Osteocyte (in vitro differentiated cells): Measurements from ENCODE around the gene DDX10. TPM values are rescaled to one million over a fixed set of nuclear protein-coding genes. Genes with fewer than 3 reads are reported as not detected.

Experiments used
- DNase-seq: peaks from one replicate; pipeline ENCODE4 v3.0.0; 2021; ENCODE audit warnings: mixed read lengths; ENCODE audit not compliant: unreplicated experiment; ENCODE audit errors: extremely low spot score
- H3K27ac Mint-ChIP-seq: one replicate; pipeline ENCODE4 v1.8.0; 2021; ENCODE audit warnings: mild to moderate bottlenecking, mixed read lengths; ENCODE audit not compliant: unreplicated experiment
- H3K27me3 Mint-ChIP-seq: one replicate; pipeline ENCODE4 v1.8.0; 2021; ENCODE audit warnings: mixed read lengths; ENCODE audit not compliant: unreplicated experiment
- H3K36me3 Mint-ChIP-seq: one replicate; pipeline ENCODE4 v1.8.0; 2021; ENCODE audit warnings: mixed read lengths; ENCODE audit not compliant: unreplicated experiment
- H3K4me1 Mint-ChIP-seq: one replicate; pipeline ENCODE4 v1.8.0; 2021; ENCODE audit warnings: mixed read lengths; ENCODE audit not compliant: unreplicated experiment
- H3K4me3 Mint-ChIP-seq: one replicate; pipeline ENCODE4 v1.8.0; 2021; ENCODE audit warnings: mild to moderate bottlenecking, moderate library complexity, mixed read lengths; ENCODE audit not compliant: unreplicated experiment
- H3K9me3 Mint-ChIP-seq: one replicate; pipeline ENCODE4 v1.8.0; 2021; ENCODE audit warnings: mixed read lengths; ENCODE audit not compliant: unreplicated experiment
- CTCF ChIP-seq: fragments of 200-600 bp; sonication (generic); IDR thresholded peaks from 2 replicates; pipeline ENCODE4 v1.5.0; 2021; ENCODE audit warnings: antibody characterized with exemption, mild to moderate bottlenecking, moderate library complexity
- total RNA-seq: library from RNA; stranded (reverse); gene quantifications from 2 replicates; pipeline ENCODE4 v1.2.1, GENCODE V29; 2021

The DDX10 gene
- total RNA-seq, 1 donor from 2014 or later: 34.6 TPM

GRCh38 chr11:108622341-108622740 lies 42.5 kb upstream of the DDX10 start:
- Mint-ChIP-seq H3K27me3 (peaks cover 7% of the 10 kb centered on the region), H3K4me3 (no peak overlapping the region), H3K4me1 (no peaks in the 10 kb centered on the region), H3K36me3 (peaks cover 2% of the 10 kb centered on the region), H3K27ac (no peak overlapping the region), H3K9me3 (peaks cover 4% of the 10 kb centered on the region)
- no peak for TF ChIP-seq CTCF
- DNase-seq: no peak

GRCh38 chr11:108624196-108624925 lies 40.5 kb upstream of the DDX10 start:
- Mint-ChIP-seq H3K4me1 (no peaks in the 10 kb centered on the region), H3K27me3 (peaks cover 7% of the 10 kb centered on the region), H3K4me3 (no peak overlapping the region), H3K9me3 (peaks cover 8% of the 10 kb centered on the region), H3K27ac (no peak overlapping the region), H3K36me3 (peaks cover 2% of the 10 kb centered on the region)
- DNase-seq: no peak
- no peak for TF ChIP-seq CTCF

GRCh38 chr11:108628326-108628725 lies 36.5 kb upstream of the DDX10 start:
- no peak for TF ChIP-seq CTCF
- Mint-ChIP-seq H3K36me3 (peaks cover under 1% of the 10 kb centered on the region), H3K4me1 (peaks cover 15% of the 10 kb centered on the region), H3K27ac (no peak overlapping the region), H3K27me3 (peaks cover 5% of the 10 kb centered on the region), H3K4me3 (no peak overlapping the region), H3K9me3 (peaks cover 5% of the 10 kb centered on the region)
- no peak for DNase-seq

GRCh38 chr11:108628812-108629211 lies 36.1 kb upstream of the DDX10 start:
- no peak overlapping the region for H3K4me3 Mint-ChIP-seq
- TF ChIP-seq CTCF: no peak
- no peaks in the 10 kb centered on the region for H3K36me3 Mint-ChIP-seq
- peaks cover 5% of the 10 kb centered on the region for H3K27me3 Mint-ChIP-seq
- H3K4me1 Mint-ChIP-seq: peaks cover 15% of the 10 kb centered on the region
- peaks cover 4% of the 10 kb centered on the region for H3K9me3 Mint-ChIP-seq
- H3K27ac Mint-ChIP-seq: no peak overlapping the region
- no peak for DNase-seq

- Mint-ChIP-seq H3K4me1 (peaks cover 15% of the 10 kb centered on the region), H3K4me3 (no peak overlapping the region), H3K36me3 (no peaks in the 10 kb centered on the region), H3K9me3 (peaks cover 4% of the 10 kb centered on the region), H3K27ac (no peak overlapping the region), H3K27me3 (peaks cover 5% of the 10 kb centered on the region)
- no peak for DNase-seq
- TF ChIP-seq CTCF: no peak
Observed at GRCh38 chr11:108629274-108629673, 35.6 kb upstream of the DDX10 start.
